Right ventricle myocardium inferior (tissue), 1 donor: ENCODE results near the gene PIP5K1B. TPM values are rescaled to one million over a fixed set of nuclear protein-coding genes. Genes with fewer than 3 reads are reported as not detected.
"Not testable (repeated sequence)": the region's sequence is repeated elsewhere in the genome, so short reads cannot be mapped to it uniquely, and the experiment has no call there.

Experiments
- ATAC-seq: fragments of 200-7000 bp; cut with Tn5 transposase; one replicate; pipeline ENCODE4 v1.9.1; 2020; ENCODE audit warnings: mild to moderate bottlenecking, moderate library complexity
- DNase-seq: peaks from one replicate; pipeline ENCODE4 v3.0.0; 2021; ENCODE audit errors: missing footprints
- intact Hi-C: fragments of 100-400 bp; cut with DNase I; formaldehyde crosslinking; loops from one replicate; pipeline ENCODE4 v1.11.0; 2022
- long read RNA-seq: library from polyadenylated mRNA; unstranded; transcript quantifications from one replicate; pipeline ENCODE4 v2.0.0, GENCODE V29; 2021
- total RNA-seq: library from RNA; stranded (reverse); fragmentation: NEBNext Ultra II Directional; extraction: Animal tissue kit (Norgen Biotek cat#: 25700); gene quantifications from one replicate; pipeline ENCODE4 v1.2.1, GENCODE V29; 2021
- donor health status: DM: no; HTN: yes; CAD: no; lungs with severe emphysema.

Gene PIP5K1B, protein sequence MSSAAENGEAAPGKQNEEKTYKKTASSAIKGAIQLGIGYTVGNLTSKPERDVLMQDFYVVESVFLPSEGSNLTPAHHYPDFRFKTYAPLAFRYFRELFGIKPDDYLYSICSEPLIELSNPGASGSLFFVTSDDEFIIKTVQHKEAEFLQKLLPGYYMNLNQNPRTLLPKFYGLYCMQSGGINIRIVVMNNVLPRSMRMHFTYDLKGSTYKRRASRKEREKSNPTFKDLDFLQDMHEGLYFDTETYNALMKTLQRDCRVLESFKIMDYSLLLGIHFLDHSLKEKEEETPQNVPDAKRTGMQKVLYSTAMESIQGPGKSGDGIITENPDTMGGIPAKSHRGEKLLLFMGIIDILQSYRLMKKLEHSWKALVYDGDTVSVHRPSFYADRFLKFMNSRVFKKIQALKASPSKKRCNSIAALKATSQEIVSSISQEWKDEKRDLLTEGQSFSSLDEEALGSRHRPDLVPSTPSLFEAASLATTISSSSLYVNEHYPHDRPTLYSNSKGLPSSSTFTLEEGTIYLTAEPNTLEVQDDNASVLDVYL
- 60.6 TPM for total RNA-seq
- long read RNA-seq, partial matches to known transcripts: 3 of 19 reads
- long read RNA-seq, other reads (novel, unspliced or antisense): 13 of 19 reads

GRCh38 chr9:68704814-68705530, at the start of gene PIP5K1B:
Gene PIP5K1B, plus strand, starts transcription at chr9:68705240. Its CDS starts 117,375 bp downstream, at chr9:68822615.
- ATAC-seq (peak; percentile 92), DNase-seq (peak; percentile 92)
- intact Hi-C loops: loop anchor here (1.0 to 10.0 kb wide), 8 partner anchors 74 to 294 kb away; no protein-coding TSS in a partner anchor

GRCh38 chr9:68664036-68664435, 41.0 kb upstream of the PIP5K1B start:
- ATAC-seq (no peak), DNase-seq (no peak)
- intact Hi-C loops: loop anchor here (10.0 kb wide), 1 partner anchor 61 kb away; no protein-coding TSS in a partner anchor

DNA sequence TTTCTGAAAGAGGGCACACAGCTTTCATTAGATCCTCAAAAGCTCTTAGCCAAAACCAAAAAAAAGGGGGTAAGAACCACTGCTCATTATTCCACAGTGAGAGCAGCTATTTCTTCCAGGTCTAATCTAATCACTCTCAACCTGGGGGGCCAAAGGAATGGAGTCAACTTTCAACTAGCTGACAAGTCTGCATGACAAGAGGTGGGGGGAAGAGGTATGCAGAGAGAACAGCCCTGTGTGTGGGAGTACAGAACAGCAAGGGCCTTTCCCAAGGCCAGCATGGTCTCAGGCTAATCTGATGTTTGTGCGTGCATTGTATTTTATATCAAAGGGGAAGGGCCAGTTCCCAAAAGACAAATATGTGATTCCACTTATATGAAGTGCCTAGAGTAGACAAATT, 36.9 kb upstream of the PIP5K1B start:
- intact Hi-C loops: loop anchor here (10.0 kb wide), 1 partner anchor 57 kb away; no protein-coding TSS in a partner anchor
- ATAC-seq (no peak), DNase-seq (no peak)

DNA sequence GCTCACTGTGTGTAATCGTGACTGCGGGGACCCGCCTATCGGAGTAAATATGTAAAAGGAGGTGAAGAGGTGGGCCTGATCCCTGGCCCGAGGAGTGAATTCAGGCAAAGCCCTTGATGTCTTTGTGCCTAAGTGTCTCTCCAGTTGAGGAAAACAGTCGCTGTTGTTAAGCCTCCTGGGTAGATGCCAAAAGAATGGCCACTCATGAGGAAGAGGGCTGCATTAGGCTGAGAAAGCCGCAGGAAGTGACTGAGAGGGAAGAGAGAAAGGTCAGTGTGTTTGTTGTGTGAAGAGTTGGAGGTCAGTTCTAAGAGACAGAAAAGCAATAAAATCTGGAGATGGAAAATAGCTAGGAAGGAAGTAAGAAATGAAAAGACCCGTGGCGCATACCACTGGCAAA, 35.8 kb upstream of the PIP5K1B start:
- no peak for ATAC-seq
- no peak for DNase-seq
- intact Hi-C loops: loop anchor here (10.0 kb wide), 1 partner anchor 56 kb away; no protein-coding TSS in a partner anchor

DNA sequence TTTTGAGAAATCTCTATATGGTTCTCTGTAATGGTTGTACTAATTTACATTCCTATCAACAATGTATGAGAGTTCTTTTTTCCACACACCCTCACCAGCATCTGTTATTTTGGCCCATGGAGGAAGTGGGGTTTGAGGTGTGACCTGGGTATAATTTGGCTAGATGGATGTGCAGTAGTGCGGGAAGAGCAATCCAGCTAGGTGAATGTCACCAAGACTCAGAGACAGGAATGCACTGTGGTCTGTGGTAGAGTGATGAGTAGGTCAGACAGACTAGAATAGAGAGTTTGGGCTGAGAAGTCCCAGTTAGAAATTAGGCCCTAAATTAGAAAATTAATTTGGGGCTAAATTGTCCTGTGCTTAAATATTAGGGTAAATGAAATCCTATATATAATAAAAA, 32.8 kb upstream of the PIP5K1B start:
- intact Hi-C loops: no loop called here
- DNase-seq (no peak), ATAC-seq (no peak)

DNA sequence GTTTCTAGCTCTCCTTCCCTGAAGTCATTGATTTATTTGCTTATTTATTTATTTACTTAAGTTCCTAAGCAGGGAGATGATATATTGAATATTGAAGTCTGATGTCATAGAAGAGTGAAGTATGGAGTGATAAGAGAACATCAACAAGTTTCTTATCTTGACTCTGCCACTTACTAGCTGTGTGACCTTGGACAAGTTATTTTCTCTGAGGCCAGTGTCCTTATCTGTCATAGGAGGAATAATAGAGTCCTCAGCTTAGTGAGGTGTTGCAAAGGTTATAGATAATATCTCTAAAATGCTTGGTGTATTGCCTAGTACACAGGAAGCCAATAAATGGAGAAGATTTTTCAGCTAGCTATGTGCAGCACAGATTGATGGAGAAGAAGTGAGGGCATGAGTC, 32.4 kb upstream of the PIP5K1B start:
- intact Hi-C loops: no loop called here
- DNase-seq (no peak), ATAC-seq (no peak)

GRCh38 chr9:68678430-68678829, 26.6 kb upstream of the PIP5K1B start:
- ATAC-seq: peak; percentile 59
- intact Hi-C loops: no loop called here
- DNase-seq: no peak

GRCh38 chr9:68683433-68683832, 21.6 kb upstream of the PIP5K1B start:
- ATAC-seq: no peak
- intact Hi-C loops: no loop called here
- no peak for DNase-seq

DNA sequence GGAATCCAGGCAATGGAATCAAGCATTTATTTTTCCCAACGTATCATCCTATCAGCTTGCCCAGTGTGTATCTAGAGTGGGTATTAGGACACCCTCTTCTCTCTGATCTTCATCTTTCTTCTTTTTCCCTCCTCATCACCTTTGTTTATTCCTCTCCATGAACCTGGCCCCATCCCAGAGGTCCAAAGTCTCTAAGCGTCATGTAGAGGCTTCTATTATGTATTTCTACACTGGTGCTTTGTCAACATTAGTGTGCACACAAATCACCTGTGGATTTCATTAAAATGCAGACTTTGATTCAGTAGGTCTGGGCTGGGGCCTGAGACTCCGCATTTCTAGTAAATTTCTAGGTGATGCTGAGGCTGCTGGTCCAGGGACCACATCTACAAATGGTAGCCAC, 19.8 kb upstream of the PIP5K1B start:
- no peak for DNase-seq
- intact Hi-C loops: no loop called here
- no peak for ATAC-seq

DNA sequence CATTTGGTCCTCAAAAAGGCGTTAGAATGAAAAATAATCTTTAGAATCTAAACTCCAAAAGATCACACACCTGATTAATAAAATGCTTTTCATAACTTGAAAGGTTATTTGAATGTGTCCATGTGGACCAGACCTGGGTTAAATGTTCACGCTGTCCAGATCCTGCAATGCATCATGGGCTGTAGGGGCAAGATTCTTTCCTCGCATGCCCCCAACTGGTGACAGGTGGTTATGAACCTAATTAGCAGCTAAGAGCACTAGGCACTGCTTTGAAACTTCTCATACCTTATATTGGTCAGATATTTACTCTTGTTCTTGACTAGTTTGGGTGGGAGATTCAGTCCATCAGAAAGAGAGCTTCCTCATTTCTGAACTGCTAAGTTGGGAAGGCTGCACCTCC, 19.3 kb upstream of the PIP5K1B start:
- intact Hi-C loops: no loop called here

GRCh38 chr9:68690088-68690487, 15.0 kb upstream of the PIP5K1B start:
- ATAC-seq: peak; percentile 88
- intact Hi-C loops: loop anchor here (5.0 kb wide), 1 partner anchor 63 kb away; no protein-coding TSS in a partner anchor
- peak; percentile 56 for DNase-seq

More for the DNA sequence above, 19.3 kb upstream of the PIP5K1B start:
- ATAC-seq: no peak
- DNase-seq: no peak

DNA sequence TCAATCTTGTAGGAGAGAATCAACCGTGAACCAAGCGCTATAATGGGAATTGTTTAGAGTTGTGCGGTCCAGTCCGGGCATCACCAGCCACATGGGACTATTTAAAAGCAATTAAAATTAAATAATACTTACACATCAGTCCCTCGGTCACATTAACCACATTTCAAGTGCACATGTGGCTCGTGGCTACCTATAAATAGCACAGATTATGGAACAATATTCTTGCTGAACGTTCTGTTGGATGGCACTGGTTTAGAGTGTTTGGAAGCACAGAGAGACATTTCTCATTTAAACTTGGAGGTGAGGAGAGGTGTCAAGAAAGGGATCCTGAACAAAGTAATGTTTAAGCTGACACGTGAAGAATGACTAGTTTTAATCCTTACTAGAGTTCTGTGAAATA, 12.5 kb upstream of the PIP5K1B start:
- intact Hi-C loops: loop anchor here (5.0 kb wide), 1 partner anchor 65 kb away; no protein-coding TSS in a partner anchor
- no peak for DNase-seq

DNA sequence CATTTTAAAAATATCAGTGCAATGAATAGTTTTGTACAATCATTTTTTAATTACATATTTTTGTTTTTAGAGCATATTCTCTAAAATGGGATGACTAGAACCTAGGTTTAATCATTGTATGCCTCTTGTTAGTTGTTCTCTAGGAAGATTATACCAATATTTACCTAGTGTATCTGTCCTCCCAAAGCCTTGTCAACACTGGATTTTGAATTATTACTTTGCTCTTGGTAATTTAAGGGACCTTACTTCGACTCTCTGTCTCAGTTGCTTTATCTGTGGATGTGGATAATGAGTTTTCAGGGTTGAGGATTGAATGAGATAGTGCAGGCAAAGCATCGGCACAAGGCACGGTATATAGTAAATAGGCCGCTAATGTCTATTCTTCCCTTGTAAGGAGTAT, 10.9 kb upstream of the PIP5K1B start:
- DNase-seq: no peak
- ATAC-seq: no peak
- intact Hi-C loops: loop anchor here (5.0 kb wide), 1 partner anchor 67 kb away; no protein-coding TSS in a partner anchor

More for the DNA sequence above, 12.5 kb upstream of the PIP5K1B start:
- peak; percentile 26 for ATAC-seq

GRCh38 chr9:68697851-68698250, 7.2 kb upstream of the PIP5K1B start:
- intact Hi-C loops: no loop called here
- DNase-seq: no peak
- ATAC-seq: no peak

GRCh38 chr9:68698943-68699509, 6.0 kb upstream of the PIP5K1B start:
- ATAC-seq (no peak), DNase-seq (no peak)
- intact Hi-C loops: no loop called here

DNA sequence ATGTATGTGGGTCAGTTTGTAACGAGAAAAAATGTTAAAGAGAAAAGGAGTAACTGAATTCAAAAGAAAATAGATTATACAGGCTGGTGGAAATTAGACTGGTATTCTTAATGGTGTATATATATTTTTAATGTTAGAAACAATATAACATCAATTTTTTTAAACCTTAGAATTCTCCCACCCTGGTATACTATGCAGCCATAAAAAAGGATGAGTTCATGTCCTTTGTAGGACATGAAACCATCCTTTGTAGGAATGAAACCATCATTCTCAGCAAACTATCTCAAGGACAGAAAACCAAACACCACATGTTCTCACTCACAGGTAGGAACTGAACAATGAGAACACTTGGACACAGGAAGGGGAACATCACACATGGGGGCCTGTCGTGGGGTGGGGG, 5.4 kb upstream of the PIP5K1B start:
- intact Hi-C loops: loop anchor here (5.0 to 10.0 kb wide), 4 partner anchors 102 to 245 kb away; no protein-coding TSS in a partner anchor
- DNase-seq, ATAC-seq: not testable (repeated sequence)

- ATAC-seq (no peak), DNase-seq (no peak)
- intact Hi-C loops: loop anchor here (2.0 to 10.0 kb wide), 5 partner anchors 102 to 324 kb away; no protein-coding TSS in a partner anchor
These were observed 2.5 kb upstream of the PIP5K1B start for GRCh38 chr9:68702493-68702892.

DNA sequence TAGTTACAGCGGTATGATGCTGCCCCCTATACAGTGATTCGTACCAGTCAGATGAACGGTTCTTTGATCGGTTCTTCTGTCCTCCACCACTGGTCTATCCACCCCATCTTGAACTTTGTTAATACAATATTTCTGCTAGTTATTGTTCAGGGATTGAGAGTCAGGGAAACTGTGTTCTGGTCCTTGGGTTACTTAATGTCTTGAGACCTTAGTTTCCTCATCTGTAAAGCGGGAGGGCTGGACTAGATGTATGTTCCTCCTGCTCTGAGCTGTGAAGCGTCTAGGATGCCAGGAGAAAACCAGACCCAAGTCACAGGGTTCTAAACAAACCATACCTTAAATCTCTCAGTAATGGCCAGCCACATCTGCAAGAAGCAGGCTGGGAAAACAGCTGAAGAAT, 1.4 kb upstream of the PIP5K1B start:
- intact Hi-C loops: loop anchor here (2.0 to 10.0 kb wide), 6 partner anchors 75 to 323 kb away; no protein-coding TSS in a partner anchor
- ATAC-seq: no peak
- no peak for DNase-seq

GRCh38 chr9:68704498-68704813, 584 bp upstream of the PIP5K1B start:
- DNase-seq (no peak), ATAC-seq (no peak)
- intact Hi-C loops: loop anchor here (2.0 to 10.0 kb wide), 5 partner anchors 74 to 240 kb away; no protein-coding TSS in a partner anchor
